Kidney (tissue), 14 donors: ENCODE results near the gene LEFTY1. TPM values are rescaled to one million over a fixed set of nuclear protein-coding genes. Genes with fewer than 3 reads are reported as not detected.

Experiments used
- DNase-seq, 5 donors: peaks; one replicate each; pipeline ENCODE4 v3.0.0-alpha.2; 2013 to 2020
- FAIRE-seq: peaks from 2 replicates; lab custom pipeline; 2012; peaks lifted over from hg19 to GRCh38; lab: Jason Lieb, UNC
- H3K27ac ChIP-seq, 2 donors: one replicate each; pipeline ENCODE4 v1.7.0; 2013; ENCODE audit warnings: low read depth in 2 of 2, low read length in 2 of 2, inconsistent platforms in 1 of 2
- H3K27me3 ChIP-seq: one replicate; pipeline ENCODE4 v1.7.1; 2013; ENCODE audit warnings: low read length, inconsistent platforms; ENCODE audit not compliant: control insufficient read depth, insufficient read depth
- H3K36me3 ChIP-seq, 3 donors: one replicate each; pipeline versions ENCODE4 v1.7.0 to v1.7.1; 2013; ENCODE audit warnings: low read length in 3 of 3, control low read depth in 1 of 3, inconsistent platforms in 1 of 3; ENCODE audit not compliant: insufficient read depth in 3 of 3, control insufficient read depth in 2 of 3
- H3K4me1 ChIP-seq, 3 donors: one replicate each; pipeline versions ENCODE4 v1.7.0 to v1.7.1; 2013; ENCODE audit warnings: low read length in 3 of 3, inconsistent platforms in 1 of 3, low read depth in 1 of 3; ENCODE audit not compliant: control insufficient read depth in 2 of 3, insufficient read depth in 2 of 3
- H3K4me3 ChIP-seq, 3 donors: one replicate each; pipeline versions ENCODE4 v1.7.0 to v1.8.1; 2013; ENCODE audit warnings: low read length in 3 of 3, control low read depth in 1 of 3, inconsistent platforms in 1 of 3
- H3K9ac ChIP-seq, 3 donors: one replicate each; pipeline versions ENCODE4 v1.7.0 to v1.7.1; 2013; ENCODE audit warnings: low read length in 3 of 3, control low read depth in 1 of 3, inconsistent platforms in 1 of 3
- H3K9me3 ChIP-seq, 3 donors: one replicate each; pipeline versions ENCODE4 v1.7.0 to v1.7.1; 2013; ENCODE audit warnings: low read length in 3 of 3, control low read depth in 1 of 3, inconsistent platforms in 1 of 3; ENCODE audit not compliant: control insufficient read depth in 2 of 3, insufficient read depth in 1 of 3
- intact Hi-C: fragments of 100-400 bp; cut with DNase I; formaldehyde crosslinking; loops from one replicate; pipeline ENCODE4 v1.11.1; 2022
- polyA plus RNA-seq: library from polyadenylated mRNA; stranded (reverse); fragments of 350-450 nt; fragmentation: Illumina TruSeq; extraction: RNeasy Lipid Tissue Mini Kit (QIAGEN cat#74804); gene quantifications from one replicate; pipeline ENCODE4 v1.2.3, GENCODE V29; 2014; ENCODE audit warnings: low read depth, low replicate concordance; ENCODE audit not compliant: insufficient read depth
- total RNA-seq: library from RNA; stranded (reverse); fragmentation: NEBNext Ultra II Directional; extraction: Animal tissue kit (Norgen Biotek cat#: 25700); gene quantifications from one replicate; pipeline ENCODE4 v1.2.1, GENCODE V29; 2021
- TF ChIP-seq, protein P1 (sequence below): IDR thresholded peaks from 3 replicates; pipeline ENCODE4 v1.5.1; 2012; ENCODE audit warnings: mild to moderate bottlenecking, moderate library complexity, borderline replicate concordance; ENCODE audit not compliant: insufficient read depth; ENCODE audit errors: extremely low read depth
- donor health status: control.
- donor health status: control.
- donor health status: control.
- donor health status: control.
- donor health status: control.
- donor health status: DM: yes; HTN: yes; CAD: no.
- donor health status: Normal renal cell carcinoma (clear cell type).

LEFTY1 gene
- total and polyA plus RNA-seq, 2 donors from 2014 or later = 0.41 to 8.6 TPM

DNA sequence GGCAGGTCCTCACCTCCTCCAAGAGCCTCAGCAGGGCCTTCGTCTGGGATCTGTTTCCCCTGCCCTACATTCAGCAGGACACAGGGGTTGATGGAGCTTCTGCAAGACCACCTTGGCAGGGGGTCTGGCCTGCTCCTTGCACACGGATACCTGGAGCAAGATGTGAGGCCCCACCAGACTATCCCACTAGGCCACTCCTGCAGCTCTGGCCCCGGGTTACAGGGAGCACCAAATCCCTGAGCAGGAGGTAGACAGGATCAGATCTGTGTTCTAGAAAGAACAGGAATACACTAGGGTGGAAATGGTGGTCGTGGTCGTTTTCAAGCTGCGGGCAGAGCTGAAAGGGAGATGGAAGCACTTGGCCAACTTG is 45.5 kb downstream of the LEFTY1 start:
- FAIRE-seq (no peak), DNase-seq (peak in 1 of 5 donors; percentile 52)
- Histone ChIP-seq H3K4me1 (no peaks in the 10 kb centered on the region), H3K27me3 (no peaks in the 10 kb centered on the region), H3K36me3 (peaks cover 0 to 46% (median 13%) of the 10 kb centered on the region in 3 donors), H3K4me3 (no peak overlapping the region), H3K9me3 (no peaks in the 10 kb centered on the region), H3K9ac (no peak overlapping the region), H3K27ac (no peak overlapping the region)
- TF ChIP-seq, protein P1, sequence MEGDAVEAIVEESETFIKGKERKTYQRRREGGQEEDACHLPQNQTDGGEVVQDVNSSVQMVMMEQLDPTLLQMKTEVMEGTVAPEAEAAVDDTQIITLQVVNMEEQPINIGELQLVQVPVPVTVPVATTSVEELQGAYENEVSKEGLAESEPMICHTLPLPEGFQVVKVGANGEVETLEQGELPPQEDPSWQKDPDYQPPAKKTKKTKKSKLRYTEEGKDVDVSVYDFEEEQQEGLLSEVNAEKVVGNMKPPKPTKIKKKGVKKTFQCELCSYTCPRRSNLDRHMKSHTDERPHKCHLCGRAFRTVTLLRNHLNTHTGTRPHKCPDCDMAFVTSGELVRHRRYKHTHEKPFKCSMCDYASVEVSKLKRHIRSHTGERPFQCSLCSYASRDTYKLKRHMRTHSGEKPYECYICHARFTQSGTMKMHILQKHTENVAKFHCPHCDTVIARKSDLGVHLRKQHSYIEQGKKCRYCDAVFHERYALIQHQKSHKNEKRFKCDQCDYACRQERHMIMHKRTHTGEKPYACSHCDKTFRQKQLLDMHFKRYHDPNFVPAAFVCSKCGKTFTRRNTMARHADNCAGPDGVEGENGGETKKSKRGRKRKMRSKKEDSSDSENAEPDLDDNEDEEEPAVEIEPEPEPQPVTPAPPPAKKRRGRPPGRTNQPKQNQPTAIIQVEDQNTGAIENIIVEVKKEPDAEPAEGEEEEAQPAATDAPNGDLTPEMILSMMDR = no peak
- intact Hi-C loops = no loop called here

DNA sequence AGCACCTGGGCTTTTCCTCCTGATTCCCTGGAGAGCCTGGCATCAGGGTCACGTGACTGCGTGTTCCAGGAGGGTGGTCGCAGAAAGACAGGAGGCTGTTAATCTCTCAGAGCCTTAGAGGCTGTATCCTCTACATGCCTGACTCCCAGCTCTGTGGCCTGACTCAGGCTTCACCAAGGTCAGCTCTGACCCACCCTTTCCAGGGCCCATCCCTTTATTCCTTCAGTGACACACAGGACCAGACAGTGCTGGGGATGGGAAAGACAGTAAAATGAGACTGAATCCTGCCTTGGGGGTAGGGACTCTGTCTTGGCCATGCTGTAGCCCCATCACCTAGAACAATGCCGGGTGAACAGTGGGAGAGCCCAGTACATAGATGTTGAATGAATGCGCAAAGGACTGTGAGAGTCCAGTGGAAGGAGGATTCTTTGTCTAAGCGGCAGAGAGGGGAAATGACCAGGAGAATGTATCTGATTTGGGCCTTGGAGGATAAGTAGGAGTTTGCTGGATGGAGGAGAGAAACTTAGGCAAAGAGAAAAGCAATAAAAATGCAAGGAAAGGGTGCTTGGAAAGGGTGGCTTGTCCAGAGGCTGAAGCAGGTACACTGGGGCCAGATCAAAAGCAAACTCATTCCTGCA is 46.0 kb downstream of the LEFTY1 start:
- H3K9me3 ChIP-seq = no peaks in the 10 kb centered on the region
- no peak overlapping the region for H3K9ac ChIP-seq
- TF ChIP-seq, protein P1 = no peak
- peak in 1 of 5 donors; percentile 21 for DNase-seq
- H3K27me3 ChIP-seq = no peaks in the 10 kb centered on the region
- FAIRE-seq = no peak
- H3K36me3 ChIP-seq = peaks cover 0 to 50% (median 13%) of the 10 kb centered on the region in 3 donors
- no peak overlapping the region for H3K27ac ChIP-seq
- no peaks in the 10 kb centered on the region for H3K4me1 ChIP-seq
- intact Hi-C loops = no loop called here
- no peak overlapping the region for H3K4me3 ChIP-seq

DNA sequence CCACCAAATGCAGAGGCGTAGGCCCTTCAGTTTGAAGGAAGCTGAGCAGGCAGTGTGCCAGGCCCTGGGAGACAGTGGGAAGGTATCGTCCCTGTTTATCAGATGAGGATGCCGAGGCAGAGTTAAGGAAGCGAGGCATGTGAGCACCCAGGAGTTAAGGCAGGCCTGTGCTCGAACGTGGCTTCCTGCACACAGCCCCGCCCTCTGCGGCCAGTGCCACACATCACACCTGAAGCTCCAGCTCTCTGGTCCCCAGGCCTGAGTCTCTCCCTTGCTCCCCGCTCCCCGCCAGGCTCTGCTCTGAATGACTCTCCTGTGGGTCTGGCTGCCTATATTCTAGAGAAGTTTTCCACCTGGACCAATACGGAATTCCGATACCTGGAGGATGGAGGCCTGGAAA is 46.9 kb downstream of the LEFTY1 start:
- H3K4me1 ChIP-seq = no peaks in the 10 kb centered on the region
- no peaks in the 10 kb centered on the region for H3K9me3 ChIP-seq
- FAIRE-seq (no peak), DNase-seq (peak in 1 of 5 donors; percentile 73)
- H3K27me3 ChIP-seq = no peaks in the 10 kb centered on the region
- intact Hi-C loops = no loop called here
- no peak overlapping the region for H3K27ac ChIP-seq
- no peak overlapping the region for H3K9ac ChIP-seq
- H3K36me3 ChIP-seq = peaks cover 0 to 45% (median 13%) of the 10 kb centered on the region in 3 donors
- TF ChIP-seq, protein P1 = no peak
- H3K4me3 ChIP-seq = no peak overlapping the region
